ENCODE data around the gene FGF1.
"Not testable (repeated sequence)": the region's sequence is repeated elsewhere in the genome, so short reads cannot be mapped to it uniquely, and the experiment has no call there.

Gene FGF1

DNA sequence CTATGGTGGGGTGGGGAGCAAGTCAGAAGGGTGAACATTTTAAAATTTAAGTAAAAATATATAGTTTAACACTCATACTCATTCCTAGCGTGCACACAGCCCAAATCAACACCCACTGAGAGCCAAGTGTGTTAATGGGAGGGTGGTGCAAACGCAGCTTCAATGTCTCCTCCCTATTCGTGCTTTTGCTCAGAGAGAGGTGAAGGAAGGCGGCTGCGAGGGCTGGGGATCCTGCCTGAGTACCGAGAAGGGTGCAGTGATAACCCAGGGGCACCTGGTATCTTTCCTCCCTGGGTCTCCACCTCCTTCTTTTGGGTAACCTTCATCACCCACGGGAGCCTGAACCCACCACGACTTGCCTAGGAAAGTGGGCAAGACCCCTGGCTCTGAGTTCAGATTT, 35.0 kb downstream of the FGF1 start:
- DNase-seq: no peak
- intact Hi-C loops (cut with DNase I): no loop called here

DNA sequence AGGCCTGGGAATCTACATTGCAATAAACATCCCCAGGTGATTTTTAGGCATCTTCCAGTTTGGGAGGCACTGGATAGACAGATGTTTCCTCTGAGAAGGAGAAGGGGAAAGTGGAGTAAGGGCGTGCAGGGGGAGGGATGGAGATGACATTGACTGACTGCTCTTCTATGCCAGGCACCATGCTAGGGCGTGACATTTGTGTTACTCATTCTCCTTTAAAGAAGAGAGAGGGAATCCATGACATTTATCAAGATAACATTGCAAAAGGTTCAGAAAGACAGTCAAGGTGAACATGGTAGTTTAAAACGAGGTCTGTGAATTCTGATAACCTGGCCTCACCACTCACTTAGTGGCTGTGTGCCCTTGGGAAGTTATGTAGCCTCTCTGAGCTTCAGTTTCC, 35.8 kb downstream of the FGF1 start:
- no peak for DNase-seq
- intact Hi-C loops (cut with DNase I): no loop called here

DNA sequence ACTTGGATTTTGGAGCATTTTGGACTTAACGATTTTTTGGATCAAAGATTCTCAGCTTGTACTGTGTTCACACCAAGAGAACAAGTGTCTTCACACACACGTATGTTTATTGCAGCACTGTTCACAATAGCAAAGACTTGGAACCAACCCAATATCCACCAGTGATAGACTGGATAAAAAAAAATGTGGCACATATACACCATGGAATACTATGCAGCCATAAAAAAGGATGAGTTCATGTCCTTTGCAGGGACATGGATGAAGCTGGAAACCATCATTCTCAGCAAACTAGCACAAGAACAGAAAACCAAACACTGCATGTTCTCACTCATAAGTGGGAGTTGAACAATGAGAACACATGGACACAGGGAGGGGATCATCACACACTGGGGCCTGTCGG, 37.8 kb downstream of the FGF1 start:
- intact Hi-C loops (cut with DNase I); DNase-seq: not testable (repeated sequence)

DNA sequence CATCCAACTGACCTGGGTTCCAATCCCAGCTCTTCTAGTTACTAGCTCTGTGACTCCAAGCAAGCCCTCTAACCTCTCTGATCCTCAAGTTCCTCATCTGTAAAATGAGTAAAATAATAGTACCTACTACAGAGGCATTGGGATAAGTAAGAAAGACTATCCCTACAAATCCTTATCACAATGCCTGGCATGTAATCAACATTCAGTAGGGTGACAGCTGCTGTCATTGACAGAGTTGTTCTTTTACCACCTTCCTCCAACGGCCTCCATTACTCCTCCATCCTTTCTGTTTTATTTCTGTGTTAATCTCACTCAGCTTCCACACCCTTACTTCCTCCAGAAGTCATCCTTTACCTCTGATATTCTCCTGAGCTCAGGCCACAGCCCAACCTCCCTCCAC, 40.4 kb downstream of the FGF1 start:
- intact Hi-C loops (cut with DNase I): no loop called here
- no peak for DNase-seq

DNA sequence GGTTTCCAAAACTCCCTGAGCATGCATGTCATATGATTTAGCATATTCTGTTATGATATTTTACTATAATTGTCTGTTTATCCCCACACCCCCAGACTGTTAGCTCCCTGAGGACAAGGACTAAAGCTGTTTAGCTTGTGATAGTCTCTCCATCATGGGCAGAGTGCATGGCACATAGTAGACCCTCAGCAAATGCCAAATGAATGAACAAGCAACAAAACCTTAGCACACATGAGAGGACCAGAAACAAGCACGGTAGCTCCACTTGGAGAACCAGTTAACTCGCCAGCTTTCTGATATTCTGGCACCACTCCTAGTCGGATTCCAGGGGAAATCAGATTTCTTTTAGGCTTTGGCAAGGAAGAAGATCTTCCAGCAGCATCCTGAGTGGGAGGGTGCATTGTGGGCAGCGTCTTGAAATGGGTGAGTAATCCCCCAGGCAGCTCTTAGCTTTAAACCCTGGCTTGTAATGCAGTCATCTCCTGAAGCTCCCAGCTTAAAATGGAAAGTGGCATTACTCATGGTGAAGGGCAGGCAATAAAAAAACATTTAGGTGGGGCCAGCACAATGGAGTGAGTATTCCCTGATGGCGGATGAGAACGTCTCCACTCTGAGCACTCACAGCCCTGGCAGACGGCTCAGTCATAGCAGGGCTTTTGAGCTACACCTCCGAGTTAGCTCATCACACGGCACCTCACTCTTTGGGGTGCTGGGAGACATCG, 41.1 kb downstream of the FGF1 start:
- DNase-seq: peak in 6 of 10 donors; percentile 21 to 89 (median 60)
- intact Hi-C loops (cut with DNase I): no loop called here

DNA sequence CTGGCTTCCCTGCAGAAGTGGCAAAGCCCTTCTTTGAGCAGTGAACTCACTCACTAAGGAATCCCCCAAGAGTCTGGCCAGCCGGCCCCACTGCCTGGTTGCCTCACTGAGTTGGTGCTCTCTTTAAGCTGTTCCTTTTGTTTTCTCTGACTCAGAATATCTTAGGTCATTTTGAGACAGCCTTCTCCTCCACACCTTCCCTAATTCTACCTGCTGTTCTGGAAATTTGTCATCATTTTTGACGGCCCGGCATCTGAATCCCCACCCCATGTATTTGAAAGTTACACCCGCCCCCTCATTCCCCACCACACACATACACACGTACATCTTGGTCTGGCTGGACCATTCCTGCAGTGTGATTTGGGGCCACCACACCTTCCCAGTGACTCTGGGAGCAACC, 41.8 kb downstream of the FGF1 start:
- no peak for DNase-seq
- intact Hi-C loops (cut with DNase I): no loop called here

DNA sequence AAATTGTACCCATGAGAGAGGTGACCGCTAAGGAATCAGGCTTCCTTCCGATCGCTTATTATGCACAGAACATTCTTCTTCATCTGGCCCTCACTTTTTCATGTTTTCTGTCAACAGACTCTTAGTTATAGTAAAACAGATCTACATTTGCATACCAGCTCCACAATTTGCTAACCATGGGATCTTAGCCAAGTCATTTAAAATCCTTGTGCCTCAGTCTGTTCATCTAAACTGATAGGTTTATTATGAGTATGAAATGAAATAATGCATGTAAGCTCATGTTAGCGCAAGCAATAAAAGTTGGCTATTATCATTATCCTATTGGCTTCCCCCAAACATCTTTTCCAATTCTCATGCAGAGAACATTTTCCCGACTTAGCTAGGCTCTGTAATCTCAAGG, 42.3 kb downstream of the FGF1 start:
- no peak for DNase-seq
- intact Hi-C loops (cut with DNase I): no loop called here

DNA sequence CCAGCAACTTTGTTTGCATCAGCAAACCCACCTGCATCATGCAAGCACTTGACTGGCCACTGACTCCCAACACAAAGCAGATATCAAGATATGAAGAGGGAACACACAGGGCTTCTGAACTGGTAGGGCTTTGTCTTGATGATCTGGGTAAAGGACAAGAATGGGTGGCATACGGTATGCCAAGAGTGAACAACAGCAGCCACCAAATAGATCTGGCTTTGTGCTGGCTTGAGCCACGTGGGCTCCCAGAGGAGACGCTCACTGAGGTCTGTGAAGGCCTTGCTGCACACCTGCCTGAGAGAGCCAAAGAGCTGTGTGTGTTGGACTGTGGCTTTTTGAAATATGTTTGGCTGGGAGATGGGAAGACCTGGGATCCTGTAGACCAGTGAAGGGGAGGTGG, 43.5 kb downstream of the FGF1 start:
- intact Hi-C loops (cut with DNase I): no loop called here
- DNase-seq: peak in 1 of 10 donors; percentile 35

DNA sequence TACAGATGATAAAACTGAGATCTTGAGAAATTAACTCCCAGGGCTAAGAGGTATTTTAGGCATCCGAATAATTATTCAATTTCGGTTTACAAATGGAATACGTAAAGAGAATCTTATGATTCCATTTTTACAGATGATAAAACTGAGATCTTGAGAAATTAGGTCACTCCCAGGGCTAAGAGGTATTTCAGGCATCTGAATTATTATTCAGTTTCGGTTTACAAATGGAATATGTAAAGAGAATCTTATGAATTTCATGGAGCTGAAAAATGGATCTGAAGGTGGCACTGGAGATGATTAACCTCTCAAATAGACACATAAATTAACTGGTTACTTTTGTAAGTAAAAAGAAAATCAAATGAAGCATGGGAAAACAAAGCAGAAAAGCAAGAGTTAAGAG, 44.2 kb downstream of the FGF1 start:
- intact Hi-C loops (cut with DNase I): no loop called here
- no peak for DNase-seq

DNA sequence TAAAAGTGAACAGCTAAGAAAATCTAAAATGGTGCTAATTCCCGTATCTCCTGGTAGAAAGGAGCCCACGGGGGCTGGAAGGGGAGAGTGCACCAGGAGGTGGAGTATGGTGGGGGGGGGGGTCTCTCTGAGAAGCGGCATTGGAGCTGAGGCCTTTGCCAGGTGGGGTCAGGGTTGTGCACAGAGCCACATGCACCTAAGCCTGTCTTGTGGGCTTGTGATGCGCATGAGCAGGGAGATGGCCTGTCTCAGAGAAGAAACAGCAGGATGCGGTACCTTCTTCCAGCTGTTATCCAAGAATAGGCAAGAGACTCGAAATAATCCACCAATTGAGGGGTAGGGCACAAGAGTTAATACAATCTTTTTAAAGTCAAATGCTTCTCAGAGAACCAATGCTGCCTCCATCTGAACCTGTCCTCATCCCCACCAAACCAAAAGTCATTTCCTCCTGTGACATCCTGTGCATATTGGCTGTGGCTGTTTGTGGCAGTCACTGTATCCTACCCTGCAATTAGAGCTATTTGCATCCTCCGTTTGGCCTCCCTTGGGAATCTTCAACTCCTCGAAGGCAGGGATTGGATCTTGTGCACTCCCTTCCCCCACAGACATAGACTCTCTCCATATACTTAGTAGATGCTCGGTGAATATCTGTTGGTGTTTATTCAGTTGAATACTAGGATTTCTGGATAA, 45.4 kb downstream of the FGF1 start:
- intact Hi-C loops (cut with DNase I): no loop called here
- no peak for DNase-seq

DNA sequence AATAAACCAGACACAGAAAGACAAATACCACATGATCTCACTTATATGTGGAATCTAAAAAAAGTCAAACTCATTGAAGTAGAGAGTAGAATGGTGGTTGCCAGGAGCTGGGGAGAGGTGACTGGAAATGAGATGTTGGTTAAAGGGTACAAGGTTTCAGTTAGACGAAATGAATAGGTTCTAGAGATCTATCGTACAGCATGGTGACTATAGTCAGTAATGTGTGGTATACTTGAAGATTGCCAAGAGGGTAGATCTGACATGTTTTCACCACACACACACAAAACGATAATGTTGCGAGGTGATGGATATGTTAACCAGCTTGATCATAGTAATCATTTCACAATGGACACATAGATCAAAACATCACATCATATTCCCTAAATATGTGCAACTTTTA, 46.4 kb downstream of the FGF1 start:
- intact Hi-C loops (cut with DNase I): no loop called here
- no peak for DNase-seq

DNA sequence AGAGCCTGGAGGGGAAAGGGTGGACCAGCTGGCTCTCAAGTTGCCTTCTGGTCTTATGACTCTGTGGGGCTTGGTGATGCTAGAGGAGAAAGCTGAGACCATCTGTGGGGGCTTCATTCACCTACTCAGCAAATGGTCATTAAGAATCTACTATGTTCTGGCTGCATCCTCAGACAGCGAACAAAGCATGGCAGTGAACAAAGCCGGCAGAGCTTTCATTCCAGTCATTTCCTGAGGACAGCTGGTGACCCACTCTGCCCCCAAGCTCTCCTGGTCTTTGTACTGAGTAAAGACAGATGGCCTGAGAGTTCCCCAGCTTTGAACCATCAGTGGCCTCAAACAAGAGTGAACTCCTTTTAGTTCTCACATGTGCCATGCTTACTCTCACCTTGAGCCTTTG, 48.0 kb downstream of the FGF1 start:
- DNase-seq: no peak
- intact Hi-C loops (cut with DNase I): no loop called here

DNA sequence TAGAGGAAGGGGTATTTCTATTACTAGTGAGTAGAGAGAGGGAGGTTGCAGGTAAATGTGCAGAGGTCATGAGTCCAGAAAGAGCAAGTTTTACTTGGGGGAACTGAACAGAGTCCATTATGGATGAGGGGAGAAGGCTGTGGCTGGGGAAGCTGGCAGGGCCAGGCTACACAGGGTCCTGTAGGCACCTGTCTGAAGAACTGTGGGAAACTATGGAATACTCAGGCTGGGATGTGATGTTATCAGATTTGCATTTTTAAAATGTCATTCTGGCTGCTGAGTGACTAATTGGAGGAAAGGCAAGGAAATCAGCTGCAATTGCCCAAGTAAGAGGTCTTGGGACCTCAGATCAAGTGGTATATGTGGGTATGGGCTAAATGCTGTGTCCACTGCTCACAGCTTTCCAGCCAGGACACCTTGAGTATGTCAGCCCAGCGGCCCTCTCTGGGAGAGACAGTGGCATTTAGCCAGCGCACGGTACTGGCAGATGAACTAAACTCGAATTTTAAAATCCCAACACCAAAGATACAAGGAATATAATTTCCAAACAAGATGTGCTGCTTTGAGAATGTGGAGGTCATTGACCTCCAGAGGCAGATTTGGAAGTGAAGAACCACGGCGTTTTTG, 49.1 kb downstream of the FGF1 start:
- DNase-seq: no peak

DNA sequence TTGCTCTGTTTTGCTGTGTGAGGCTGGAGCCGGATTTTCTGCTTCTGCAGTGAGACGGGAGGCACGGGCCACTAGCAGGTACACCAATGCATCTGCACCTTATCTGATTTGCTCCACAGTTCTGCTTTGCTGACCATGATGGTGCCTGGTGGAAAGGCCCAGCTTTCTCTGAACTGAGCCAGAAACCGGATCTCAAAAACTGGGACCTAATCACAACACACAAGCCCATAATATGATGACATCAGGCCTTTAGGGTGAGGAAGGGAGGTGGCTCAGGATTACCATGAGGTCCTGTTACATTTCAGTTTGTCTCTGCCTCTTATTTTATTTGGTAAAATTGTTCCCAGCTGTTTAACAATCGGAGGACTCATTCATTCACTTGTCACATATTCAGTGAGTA, 49.8 kb downstream of the FGF1 start:
- DNase-seq: no peak
- intact Hi-C loops (cut with DNase I): no loop called here

More for the DNA sequence above, 49.1 kb downstream of the FGF1 start:
- intact Hi-C loops (cut with DNase I): no loop called here

DNA sequence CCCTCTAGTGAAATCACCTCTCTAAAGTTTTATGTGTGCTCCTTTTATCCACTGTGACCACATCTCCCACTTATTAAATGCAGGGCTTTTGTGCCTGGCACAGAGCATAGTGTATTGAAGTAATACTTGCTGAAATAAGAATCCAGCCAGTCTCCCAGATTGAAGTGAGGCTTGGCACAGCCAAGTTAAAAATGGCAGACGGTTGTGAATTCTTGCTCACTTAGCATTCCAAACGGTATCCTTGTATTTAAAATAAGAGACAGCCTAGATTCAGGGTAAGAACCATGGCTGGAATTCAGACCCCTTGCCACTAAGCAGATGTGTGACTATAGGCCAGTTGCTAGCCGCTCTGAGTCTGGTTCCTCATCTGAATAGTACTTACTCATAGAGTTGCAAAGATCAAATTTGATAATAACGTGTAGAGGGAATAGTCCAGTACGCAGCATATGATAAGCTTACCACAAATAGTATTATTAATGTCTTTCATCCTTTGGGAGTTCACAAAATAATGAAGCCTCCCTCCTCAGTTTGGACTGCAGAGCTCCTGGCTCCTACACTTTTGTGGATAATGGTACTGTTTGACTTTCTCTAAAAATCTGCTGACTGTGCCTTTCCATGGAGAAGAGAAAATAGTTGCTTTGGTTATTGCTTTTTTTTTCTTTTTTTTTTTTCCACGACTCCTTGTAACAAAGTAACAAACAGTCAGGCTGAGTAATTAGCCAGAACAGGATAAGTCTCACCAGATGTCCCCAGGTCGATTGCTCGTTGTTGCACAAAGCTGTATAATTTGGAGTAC, 51.5 kb downstream of the FGF1 start:
- intact Hi-C loops (cut with DNase I): no loop called here
- DNase-seq: no peak

DNA sequence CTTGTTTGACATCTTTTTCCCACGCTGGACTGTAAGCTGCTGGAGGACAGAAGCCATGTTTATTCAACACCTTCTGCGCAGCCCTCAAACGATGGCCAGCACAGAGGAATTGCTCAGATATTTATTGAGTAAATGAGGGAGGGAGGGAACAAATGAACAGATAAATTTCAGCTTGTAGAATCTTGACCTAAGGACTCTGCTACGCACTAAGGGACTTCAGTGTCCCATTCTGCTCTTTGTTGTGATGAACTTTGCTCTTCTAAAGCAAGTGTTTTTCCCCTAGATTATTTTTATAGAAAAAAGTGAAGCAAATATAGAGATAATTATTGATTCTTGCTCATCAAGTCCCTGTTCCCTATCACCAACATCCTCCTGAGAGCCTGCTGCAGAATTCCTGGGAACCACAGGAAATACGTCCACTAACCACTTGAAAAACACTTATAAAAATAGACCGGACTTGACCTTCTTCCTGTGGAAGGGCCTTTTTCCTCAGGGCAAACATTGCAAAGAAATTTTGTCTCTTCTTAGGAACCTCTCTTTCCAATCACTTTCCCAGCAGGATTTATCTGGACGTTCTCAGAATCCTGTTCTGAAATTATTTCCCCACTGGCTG, 54.9 kb downstream of the FGF1 start:
- intact Hi-C loops (cut with DNase I): no loop called here
- no peak for DNase-seq

DNA sequence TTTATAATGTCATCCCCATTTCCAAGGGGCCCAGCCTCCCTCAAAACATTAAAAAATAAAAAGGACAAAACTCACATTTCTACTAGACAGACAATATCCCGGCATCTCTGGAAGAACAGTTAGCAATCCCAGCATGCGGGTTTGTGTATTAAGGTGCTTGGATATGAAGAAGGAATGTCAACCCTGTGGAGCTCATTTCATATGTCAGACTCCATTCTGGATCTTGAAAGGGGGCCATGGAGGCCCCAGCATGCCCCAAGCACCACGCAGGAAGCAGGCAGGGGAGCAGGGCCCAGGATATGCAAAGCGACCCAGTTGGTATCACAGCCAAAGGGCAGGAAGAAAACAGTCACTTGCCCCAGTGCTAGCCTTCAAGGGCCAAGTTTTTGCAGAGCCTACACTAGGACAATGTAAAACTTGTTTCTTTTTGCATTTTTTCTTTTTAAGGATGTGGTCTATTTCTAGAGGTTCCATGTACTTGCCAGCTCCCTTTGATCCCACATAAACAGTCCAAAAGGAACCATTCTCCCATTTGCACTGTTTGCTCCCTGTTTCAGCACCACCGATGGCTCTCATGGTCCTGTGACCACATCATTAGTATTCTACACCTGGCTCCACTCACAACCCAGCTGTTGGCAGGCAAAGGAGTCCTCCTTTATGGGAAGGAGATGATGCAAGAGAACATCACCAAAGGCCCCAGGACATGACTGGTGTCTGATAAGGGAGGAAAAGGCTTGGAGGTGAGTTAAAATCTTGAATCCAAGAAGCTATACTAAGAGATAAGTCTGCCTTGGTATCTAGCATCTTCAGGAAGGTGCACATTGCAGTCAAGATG, 58.3 kb downstream of the FGF1 start:
- peak in 1 of 10 donors; percentile 27 for DNase-seq
- intact Hi-C loops (cut with DNase I): no loop called here

DNA sequence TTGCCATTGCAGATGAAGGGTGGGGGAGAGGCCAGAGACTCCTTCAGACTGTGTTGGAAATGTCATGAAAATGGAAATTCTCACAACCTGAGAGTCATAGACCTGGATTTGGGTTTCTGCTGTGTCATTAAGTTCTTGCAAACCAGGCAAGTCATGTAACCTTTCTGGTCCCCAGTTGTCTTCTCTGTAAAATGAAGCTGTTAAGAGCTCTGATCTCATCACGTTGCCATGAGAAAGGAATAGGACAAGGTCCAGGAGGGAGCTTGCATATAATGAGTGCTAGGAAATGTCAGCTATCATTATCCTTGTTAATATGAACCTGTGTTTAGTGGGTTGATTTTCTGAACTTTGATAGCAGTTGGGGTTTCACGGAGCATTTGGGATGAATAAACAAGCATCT, 59.1 kb downstream of the FGF1 start:
- no peak for DNase-seq
- intact Hi-C loops (cut with DNase I): no loop called here

DNA sequence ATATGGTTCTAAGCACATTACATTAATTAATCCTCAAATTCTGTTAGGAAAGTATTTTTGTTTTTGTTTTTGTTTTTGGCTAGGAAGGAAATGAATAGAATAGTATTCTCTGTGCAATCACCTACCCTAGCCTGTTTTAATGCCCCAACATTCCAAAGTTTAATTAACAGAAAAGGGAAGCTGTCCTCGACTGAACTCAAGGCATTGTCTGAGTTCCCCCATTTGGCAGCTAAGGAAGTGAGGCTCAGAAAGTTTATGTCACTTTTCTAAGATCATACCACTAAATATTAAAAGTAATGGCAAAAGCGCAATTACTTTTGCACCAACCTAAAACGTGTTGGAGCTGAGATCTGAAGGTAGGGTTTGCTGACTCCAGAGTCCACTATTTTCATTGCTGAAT, 59.8 kb downstream of the FGF1 start:
- no peak for DNase-seq
- intact Hi-C loops (cut with DNase I): no loop called here

DNA sequence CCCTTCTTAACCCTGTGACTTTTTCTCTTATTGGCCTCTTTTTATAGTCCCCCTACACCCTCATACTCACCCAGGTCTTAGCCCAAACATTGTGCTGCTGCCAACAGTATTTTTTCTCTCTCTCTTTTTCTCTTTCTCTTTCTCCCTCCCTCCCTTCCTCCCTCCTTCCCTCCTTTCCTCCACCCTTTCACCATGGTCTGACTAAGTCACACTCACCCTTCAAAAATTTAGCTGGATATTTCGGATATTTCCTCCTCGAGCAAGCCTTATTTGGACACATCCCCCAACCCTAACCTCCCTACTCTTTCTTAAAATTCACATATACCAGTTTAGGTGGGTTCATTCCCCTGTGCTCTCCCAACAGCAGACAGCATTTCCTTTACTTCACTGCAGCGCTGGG, 64.7 kb downstream of the FGF1 start:
- no peak for DNase-seq
- intact Hi-C loops (cut with DNase I): no loop called here

Measured in posterior cingulate gyrus (tissue), 11 donors.